H1 (cell line): ENCODE results near the gene PAPOLG. TPM values are rescaled to one million over a fixed set of nuclear protein-coding genes. Genes with fewer than 3 reads are reported as not detected.
A peak's percentile ranks its signal among the peaks of the same experiment; 100 is the strongest.

Experiments used
- CTCF ChIA-PET: fragments of 300-600 bp; sonication (Branson Sonifier 250); formaldehyde crosslinking; loops from one replicate; lab custom pipeline; 2021; ENCODE audit not compliant: partially characterized antibody; lab: Charles Lee
- POLR2A ChIA-PET: fragments of 300-600 bp; sonication (Branson Sonifier 250); formaldehyde crosslinking; loops from one replicate; lab custom pipeline; 2021; ENCODE audit warnings: inconsistent platforms; ENCODE audit not compliant: partially characterized antibody; lab: Charles Lee
- DNase-seq, 2 experiments: peaks; one replicate each; pipeline versions ENCODE4 v3.0.0 to v3.0.0-alpha.2; 2010 to 2022; ENCODE audit warnings: low spot score in 2 of 2, low read depth in 1 of 2, mixed read lengths in 1 of 2
- FAIRE-seq: peaks from 2 replicates; lab custom pipeline; 2011; peaks lifted over from hg19 to GRCh38; lab: Jason Lieb, UNC
- H2AFZ ChIP-seq: 2 replicates; pipeline ENCODE4 v1.8.1; 2012; ENCODE audit warnings: low read length, inconsistent platforms
- H2AK5ac ChIP-seq: 2 replicates; pipeline ENCODE4 v1.6.1; 2013; ENCODE audit warnings: low read depth, low read length
- H2BK120ac ChIP-seq: replicated peaks from 2 replicates; pipeline ENCODE3; 2013; ENCODE audit warnings: low read depth, low read length, inconsistent platforms
- H2BK12ac ChIP-seq: 2 replicates; pipeline ENCODE4 v1.6.1; 2013; ENCODE audit warnings: low read depth, low read length
- H2BK15ac ChIP-seq: 2 replicates; pipeline ENCODE4 v1.6.1; 2013; ENCODE audit warnings: low read length
- H2BK20ac ChIP-seq: 2 replicates; pipeline ENCODE4 v1.6.1; 2013; ENCODE audit warnings: low read length
- H2BK5ac ChIP-seq: 2 replicates; pipeline ENCODE4 v1.6.1; 2013; ENCODE audit warnings: low read depth, low read length
- H3K14ac ChIP-seq: 2 replicates; pipeline ENCODE4 v1.6.1; 2013; ENCODE audit warnings: inconsistent platforms; ENCODE audit not compliant: insufficient read length
- H3K18ac ChIP-seq: 2 replicates; pipeline ENCODE4 v1.6.1; 2013; ENCODE audit warnings: low read length; ENCODE audit errors: extremely low read depth
- H3K23ac ChIP-seq: 2 replicates; pipeline ENCODE4 v1.6.1; 2013; ENCODE audit warnings: inconsistent platforms; ENCODE audit not compliant: insufficient read length
- H3K23me2 ChIP-seq: 2 replicates; pipeline ENCODE4 v1.6.1; 2013; ENCODE audit warnings: low read depth, low read length
- H3K27ac ChIP-seq: 2 replicates; pipeline ENCODE4 v1.6.1; 2011; ENCODE audit warnings: low read depth, low read length, inconsistent platforms
- H3K27me3 ChIP-seq, 4 experiments: replicated peaks in 1 of 4; 1 replicate in 1 of 4; 2 replicates in 3 of 4; pipeline versions ENCODE4 v1.6.1 to v1.8.1; 2011 to 2013; ENCODE audit warnings: low read length in 3 of 4, mild to moderate bottlenecking in 3 of 4, inconsistent platforms in 2 of 4, mixed read lengths in 2 of 4, moderate library complexity in 1 of 4; ENCODE audit not compliant: control insufficient read depth in 3 of 4, insufficient read depth in 3 of 4; ENCODE audit errors: extremely low read depth in 1 of 4
- H3K36me3 ChIP-seq, 4 experiments: 2 replicates each; pipeline versions ENCODE4 v1.6.1 to v1.8.1; 2011 to 2013; ENCODE audit warnings: mild to moderate bottlenecking in 4 of 4, low read length in 3 of 4, moderate library complexity in 2 of 4, control low read depth in 1 of 4, inconsistent platforms in 1 of 4; ENCODE audit not compliant: insufficient read depth in 4 of 4, control insufficient read depth in 2 of 4
- H3K4ac ChIP-seq: replicated peaks from 2 replicates; pipeline ENCODE3; 2013; ENCODE audit warnings: low read length, low read depth, mixed read lengths, inconsistent platforms; ENCODE audit not compliant: insufficient read length
- H3K4me1 ChIP-seq, 4 experiments: replicated peaks in 1 of 4; 1 replicate in 1 of 4; 2 replicates in 3 of 4; pipeline versions ENCODE4 v1.6.1 to v1.8.1; 2011 to 2013; ENCODE audit warnings: low read length in 3 of 4, inconsistent platforms in 2 of 4, mixed read lengths in 1 of 4; ENCODE audit not compliant: insufficient read depth in 4 of 4, control insufficient read depth in 3 of 4
- H3K4me2 ChIP-seq, 2 experiments: 2 replicates each; pipeline versions ENCODE4 v1.6.1 to v1.8.1; 2011 to 2013; ENCODE audit warnings: low read depth in 2 of 2, low read length in 2 of 2, control low read depth in 1 of 2, inconsistent platforms in 1 of 2, mild to moderate bottlenecking in 1 of 2; ENCODE audit not compliant: insufficient read depth in 1 of 2
- H3K4me3 ChIP-seq, 4 experiments: fragments of 200-600, 300-600 bp in 1 of 4; sonication (generic), shearing (Covaris generic), sonication (Bioruptor Twin) in 1 of 4; 2 replicates each; pipeline versions ENCODE4 v1.5.1 to v1.8.1; 2011 to 2016; ENCODE audit warnings: low read length in 4 of 4, low read depth in 3 of 4, control low read depth in 2 of 4, inconsistent platforms in 2 of 4, mild to moderate bottlenecking in 2 of 4, mixed read lengths in 1 of 4, moderate library complexity in 1 of 4; ENCODE audit not compliant: insufficient read depth in 2 of 4; ENCODE audit errors: extremely low read depth in 1 of 4
- H3K56ac ChIP-seq: replicated peaks from 2 replicates; pipeline ENCODE3; 2013; ENCODE audit warnings: low read depth, mild to moderate bottlenecking, mixed read lengths, low read length, inconsistent platforms; ENCODE audit not compliant: insufficient read length
- H3K79me1 ChIP-seq: 2 replicates; pipeline ENCODE4 v1.6.1; 2013; ENCODE audit warnings: low read depth, low read length, control low read depth
- H3K79me2 ChIP-seq, 2 experiments: 2 replicates each; pipeline versions ENCODE4 v1.6.1 to v1.8.1; 2012 to 2013; ENCODE audit warnings: low read length in 2 of 2, mild to moderate bottlenecking in 2 of 2, inconsistent platforms in 1 of 2; ENCODE audit not compliant: insufficient read depth in 2 of 2, control insufficient read depth in 1 of 2
- H3K9ac ChIP-seq, 4 experiments: replicated peaks in 1 of 4; 1 replicate in 1 of 4; 2 replicates in 3 of 4; pipeline versions ENCODE4 v1.6.1 to v1.8.1; 2011 to 2013; ENCODE audit warnings: low read depth in 3 of 4, low read length in 3 of 4, control low read depth in 2 of 4, mild to moderate bottlenecking in 2 of 4, moderate library complexity in 2 of 4, inconsistent platforms in 1 of 4; ENCODE audit errors: extremely low read depth in 1 of 4
- H3K9me3 ChIP-seq, 2 experiments: 2 replicates each; pipeline versions ENCODE4 v1.6.1 to v1.8.1; 2012 to 2013; ENCODE audit warnings: mild to moderate bottlenecking in 2 of 2, moderate library complexity in 2 of 2, control low read depth in 1 of 2, inconsistent platforms in 1 of 2, low read depth in 1 of 2, low read length in 1 of 2, mixed read lengths in 1 of 2; ENCODE audit not compliant: insufficient read depth in 2 of 2
- H4K20me1 ChIP-seq, 2 experiments: replicated peaks in 1 of 2; 2 replicates each; pipeline versions ENCODE3 to v1.8.1; 2011 to 2013; ENCODE audit warnings: inconsistent platforms in 2 of 2, low read length in 2 of 2, mild to moderate bottlenecking in 1 of 2; ENCODE audit not compliant: insufficient read depth in 2 of 2, control insufficient read depth in 1 of 2
- H4K5ac ChIP-seq: 2 replicates; pipeline ENCODE4 v1.6.1; 2013; ENCODE audit warnings: low read length, low read depth, mixed read lengths, inconsistent platforms; ENCODE audit not compliant: insufficient read length
- H4K8ac ChIP-seq: 2 replicates; pipeline ENCODE4 v1.8.0; 2013; ENCODE audit warnings: mild to moderate bottlenecking, moderate library complexity, low read length, inconsistent platforms; ENCODE audit not compliant: insufficient read depth; ENCODE audit errors: extremely low read depth
- H4K91ac ChIP-seq: replicated peaks from 2 replicates; pipeline ENCODE3; 2013; ENCODE audit warnings: low read length, mixed read lengths, inconsistent platforms; ENCODE audit not compliant: insufficient read length
- ATF3 ChIP-seq: IDR thresholded peaks from 2 replicates; pipeline ENCODE4 v1.6.1; 2011; ENCODE audit warnings: low read depth, mild to moderate bottlenecking, low read length; ENCODE audit not compliant: insufficient read depth
- BCL11A ChIP-seq, 2 experiments: IDR thresholded peaks; one replicate each; pipeline ENCODE4 v1.6.1; 2011; ENCODE audit warnings: low read depth in 2 of 2, low read length in 2 of 2, mild to moderate bottlenecking in 2 of 2
- CBX8 ChIP-seq: fragments of 300-800, 300-1000 bp; sonication (generic); IDR thresholded peaks from 2 replicates; pipeline ENCODE4 v1.7.1; 2016; ENCODE audit warnings: low read depth, low read length, borderline replicate concordance
- CEBPB ChIP-seq: IDR thresholded peaks from 2 replicates; pipeline ENCODE4 v1.6.1; 2012; ENCODE audit warnings: low read depth, low read length
- HDAC6 ChIP-seq: IDR thresholded peaks from one replicate; pipeline ENCODE4 v1.7.1; 2012; ENCODE audit warnings: low read depth, mild to moderate bottlenecking, inconsistent platforms, low read length, moderate library complexity
- RBBP5 ChIP-seq: IDR thresholded peaks from 2 replicates; pipeline ENCODE4 v1.7.1; 2012; ENCODE audit warnings: low read depth, mild to moderate bottlenecking, inconsistent platforms, low read length, moderate library complexity, borderline replicate concordance
- TBP ChIP-seq: IDR thresholded peaks from 2 replicates; pipeline ENCODE4 v1.6.1; 2011; ENCODE audit warnings: low read depth, low read length, improper control_type of control experiment
- TEAD4 ChIP-seq: IDR thresholded peaks from 2 replicates; pipeline ENCODE4 v1.6.1; 2012; ENCODE audit warnings: low read depth, low read length, inconsistent platforms, mixed read lengths
- WGBS, 2 experiments: shearing (Covaris generic) in 1 of 2; methylation state at CpG; one replicate each; pipeline versions ENCODE4 v1.1.6 to v1.1.7; 2013 to 2015; ENCODE audit warnings: low lambda C conversion rate in 2 of 2, mixed read lengths in 2 of 2, inconsistent platforms in 1 of 2, low coverage in 1 of 2, missing lambda C conversion rate in 1 of 2; ENCODE audit not compliant: insufficient replicate concordance in 2 of 2, insufficient coverage in 1 of 2, insufficient read length in 1 of 2; ENCODE audit errors: extremely low coverage in 1 of 2, missing lambda C conversion rate in 1 of 2; 5-methylcytosine and 5-hydroxymethylcytosine counted together
- polyA plus RNA-seq, 7 experiments: library from polyadenylated mRNA; depleted of rRNA in 3 of 7; stranded (reverse) in 5 of 7; unstranded in 2 of 7; fragments of >200 nt in 5 of 7; fragments of 200-250 nt in 2 of 7; gene quantifications; 1 replicate in 5 of 7; 2 replicates in 1 of 7; 4 replicates in 1 of 7; pipeline versions ENCODE4 v1.2.1 to v1.2.3, GENCODE V29; 2011 to 2013; ENCODE audit warnings: missing spikeins in 2 of 7, mixed read lengths in 2 of 7
- total RNA-seq: library from RNA; stranded (reverse); fragmentation: NEBNext Ultra II Directional; extraction: Animal tissue kit (Norgen Biotek cat#: 25700); gene quantifications from 2 replicates; pipeline ENCODE4 v1.2.1, GENCODE V29; 2021
- TF ChIP-seq, protein P1 (sequence below): IDR thresholded peaks from 2 replicates; pipeline ENCODE4 v1.6.1; 2011; ENCODE audit warnings: low read length, improper control_type of control experiment
- TF ChIP-seq, protein P2 (sequence below), 3 experiments: IDR thresholded peaks; 1 replicate in 2 of 3; 2 replicates in 1 of 3; pipeline versions ENCODE4 v1.5.1 to v1.6.1; 2011; ENCODE audit warnings: low read length in 3 of 3, mild to moderate bottlenecking in 3 of 3, inconsistent platforms in 2 of 3, low read depth in 1 of 3, moderate library complexity in 1 of 3; ENCODE audit not compliant: insufficient read depth in 1 of 3; ENCODE audit errors: control extremely low read depth in 1 of 3

The PAPOLG gene
- total and polyA plus RNA-seq, 2 of the 8 experiments (the other 6 are each of a cell fraction or from before 2014, with no cell fraction given), result 6.5 to 21.5 TPM

DNA sequence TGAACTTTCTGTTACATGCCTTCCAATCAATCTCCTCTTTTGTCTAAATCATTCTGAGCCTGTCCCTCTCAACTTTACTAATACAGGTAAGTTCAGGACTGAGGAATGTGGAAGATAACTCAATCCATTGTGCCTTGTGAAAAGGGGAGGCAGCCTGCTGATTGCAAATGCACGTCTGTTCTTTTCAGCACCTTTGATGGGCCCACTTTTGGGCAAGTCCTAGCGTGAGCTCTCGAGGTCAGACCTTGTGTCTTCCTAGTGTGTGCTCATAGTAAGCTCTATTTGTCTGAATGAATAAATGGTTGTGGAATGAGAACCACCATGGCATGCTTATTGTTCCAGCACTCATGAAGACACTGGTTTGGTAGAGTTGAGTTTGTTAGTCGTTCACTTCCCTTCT, 74.9 kb downstream of the PAPOLG start:
- peak overlapping the region; percentile 52 for H2AFZ ChIP-seq
- H4K20me1 ChIP-seq, result peaks cover 0 to 1% of the 10 kb centered on the region in 2 experiments
- H2BK5ac ChIP-seq, result no peak overlapping the region
- H3K4ac ChIP-seq, result no peak overlapping the region
- H4K8ac ChIP-seq, result no peak overlapping the region
- no peak overlapping the region for H2BK20ac ChIP-seq
- ChIA-PET CTCF (no interaction called here), POLR2A (interaction anchor here (1.1 to 1.3 kb wide), 2 partner anchors 7 to 38 kb away, joined by 3 to 4 read pairs; no protein-coding TSS in a partner anchor)
- no peak overlapping the region for H3K4me3 ChIP-seq
- no peak overlapping the region for H2AK5ac ChIP-seq
- H3K4me2 ChIP-seq, result no peak overlapping the region
- H3K4me1 ChIP-seq, result no peaks in the 10 kb centered on the region
- no peak overlapping the region for H2BK15ac ChIP-seq
- H3K23ac ChIP-seq, result no peak overlapping the region
- no peak overlapping the region for H4K91ac ChIP-seq
- WGBS, 2 experiments, result 88% methylated on average over 4 of the region's 4 CpGs; no CpG with 5 or more reads in 1 of the 2 experiments
- H3K56ac ChIP-seq, result no peak overlapping the region
- H3K27ac ChIP-seq, result no peak overlapping the region
- peaks cover 4 to 11% (median 6%) of the 10 kb centered on the region in 4 experiments; a peak in 6 of 7 replicates for H3K27me3 ChIP-seq
- no peaks in the 10 kb centered on the region for H3K23me2 ChIP-seq
- no peak overlapping the region for H3K14ac ChIP-seq
- no peaks in the 10 kb centered on the region for H3K79me1 ChIP-seq
- FAIRE-seq (no peak), DNase-seq (no peak)
- H2BK120ac ChIP-seq, result no peak overlapping the region
- no peak overlapping the region for H3K18ac ChIP-seq
- no peak overlapping the region for H2BK12ac ChIP-seq
- H3K79me2 ChIP-seq, result no peaks in the 10 kb centered on the region
- no peaks in the 10 kb centered on the region for H3K9me3 ChIP-seq
- H3K9ac ChIP-seq, result no peak overlapping the region
- no peak overlapping the region for H4K5ac ChIP-seq
- no peaks in the 10 kb centered on the region for H3K36me3 ChIP-seq
- TF ChIP-seq CEBPB, result no peak
- TF ChIP-seq, protein P1, sequence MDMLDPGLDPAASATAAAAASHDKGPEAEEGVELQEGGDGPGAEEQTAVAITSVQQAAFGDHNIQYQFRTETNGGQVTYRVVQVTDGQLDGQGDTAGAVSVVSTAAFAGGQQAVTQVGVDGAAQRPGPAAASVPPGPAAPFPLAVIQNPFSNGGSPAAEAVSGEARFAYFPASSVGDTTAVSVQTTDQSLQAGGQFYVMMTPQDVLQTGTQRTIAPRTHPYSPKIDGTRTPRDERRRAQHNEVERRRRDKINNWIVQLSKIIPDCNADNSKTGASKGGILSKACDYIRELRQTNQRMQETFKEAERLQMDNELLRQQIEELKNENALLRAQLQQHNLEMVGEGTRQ, result no peak
- TF ChIP-seq RBBP5, result no peak
- TF ChIP-seq, protein P2, sequence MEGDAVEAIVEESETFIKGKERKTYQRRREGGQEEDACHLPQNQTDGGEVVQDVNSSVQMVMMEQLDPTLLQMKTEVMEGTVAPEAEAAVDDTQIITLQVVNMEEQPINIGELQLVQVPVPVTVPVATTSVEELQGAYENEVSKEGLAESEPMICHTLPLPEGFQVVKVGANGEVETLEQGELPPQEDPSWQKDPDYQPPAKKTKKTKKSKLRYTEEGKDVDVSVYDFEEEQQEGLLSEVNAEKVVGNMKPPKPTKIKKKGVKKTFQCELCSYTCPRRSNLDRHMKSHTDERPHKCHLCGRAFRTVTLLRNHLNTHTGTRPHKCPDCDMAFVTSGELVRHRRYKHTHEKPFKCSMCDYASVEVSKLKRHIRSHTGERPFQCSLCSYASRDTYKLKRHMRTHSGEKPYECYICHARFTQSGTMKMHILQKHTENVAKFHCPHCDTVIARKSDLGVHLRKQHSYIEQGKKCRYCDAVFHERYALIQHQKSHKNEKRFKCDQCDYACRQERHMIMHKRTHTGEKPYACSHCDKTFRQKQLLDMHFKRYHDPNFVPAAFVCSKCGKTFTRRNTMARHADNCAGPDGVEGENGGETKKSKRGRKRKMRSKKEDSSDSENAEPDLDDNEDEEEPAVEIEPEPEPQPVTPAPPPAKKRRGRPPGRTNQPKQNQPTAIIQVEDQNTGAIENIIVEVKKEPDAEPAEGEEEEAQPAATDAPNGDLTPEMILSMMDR (IDR thresholded peaks at IDR 0.05; ENCODE audit: control extremely low read depth in 1 of 3, insufficient read depth in 1 of 3, low read depth in 1 of 3, low read length in 3 of 3), result no peak
- TF ChIP-seq CBX8, result no peak
- no peak for TF ChIP-seq TBP
- TF ChIP-seq ATF3, result no peak
- TF ChIP-seq TEAD4, result no peak
- TF ChIP-seq HDAC6, result no peak
- no peak for TF ChIP-seq BCL11A (IDR thresholded peaks at IDR 0.05; ENCODE audit: low read depth in 2 of 2, low read length in 2 of 2)
